ENCODE results near the gene FOXL3.

DNA sequence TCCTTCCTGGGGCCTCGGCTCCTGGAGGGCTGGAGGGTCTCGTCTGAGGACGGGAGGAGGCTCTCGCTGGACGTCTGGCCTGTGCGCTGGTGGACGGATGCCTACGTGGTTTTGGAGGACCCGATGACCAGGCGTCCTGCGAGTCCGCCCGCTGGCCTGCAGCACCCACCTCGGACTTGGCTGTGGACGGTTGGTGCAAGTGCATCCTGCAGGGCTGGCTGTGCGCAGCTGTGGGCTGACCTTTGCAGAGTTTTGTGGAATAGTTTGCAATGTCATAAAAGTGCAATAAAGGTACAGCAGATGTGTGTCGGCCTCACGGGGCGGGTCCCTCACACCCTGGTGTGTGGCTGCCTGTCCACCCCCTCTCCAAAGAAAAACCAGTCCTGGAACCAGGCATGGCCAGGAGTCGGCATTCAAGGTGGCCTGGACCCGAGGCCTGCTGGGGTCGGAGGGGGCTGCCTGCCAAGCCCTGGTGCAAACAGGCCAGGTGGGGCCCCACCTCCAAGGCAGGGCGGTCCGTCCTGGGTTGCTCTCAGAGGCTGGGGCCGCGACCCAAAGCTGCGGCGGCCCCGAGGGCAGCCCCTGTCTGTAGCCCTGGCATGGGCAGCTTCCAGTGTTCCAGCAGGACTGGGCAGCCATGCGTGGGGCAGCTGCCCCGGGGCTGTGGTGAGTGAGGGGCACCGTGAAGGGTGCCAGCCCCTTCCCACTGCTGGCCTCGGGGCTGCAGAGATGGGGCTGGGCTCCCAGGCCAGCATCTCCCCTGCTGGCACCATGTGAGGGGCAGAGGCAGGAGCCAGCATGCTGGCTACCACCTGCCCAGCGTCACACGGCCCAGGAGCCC is 29.3 kb upstream of the FOXL3 start:
- TF ChIP-seq, protein P1, sequence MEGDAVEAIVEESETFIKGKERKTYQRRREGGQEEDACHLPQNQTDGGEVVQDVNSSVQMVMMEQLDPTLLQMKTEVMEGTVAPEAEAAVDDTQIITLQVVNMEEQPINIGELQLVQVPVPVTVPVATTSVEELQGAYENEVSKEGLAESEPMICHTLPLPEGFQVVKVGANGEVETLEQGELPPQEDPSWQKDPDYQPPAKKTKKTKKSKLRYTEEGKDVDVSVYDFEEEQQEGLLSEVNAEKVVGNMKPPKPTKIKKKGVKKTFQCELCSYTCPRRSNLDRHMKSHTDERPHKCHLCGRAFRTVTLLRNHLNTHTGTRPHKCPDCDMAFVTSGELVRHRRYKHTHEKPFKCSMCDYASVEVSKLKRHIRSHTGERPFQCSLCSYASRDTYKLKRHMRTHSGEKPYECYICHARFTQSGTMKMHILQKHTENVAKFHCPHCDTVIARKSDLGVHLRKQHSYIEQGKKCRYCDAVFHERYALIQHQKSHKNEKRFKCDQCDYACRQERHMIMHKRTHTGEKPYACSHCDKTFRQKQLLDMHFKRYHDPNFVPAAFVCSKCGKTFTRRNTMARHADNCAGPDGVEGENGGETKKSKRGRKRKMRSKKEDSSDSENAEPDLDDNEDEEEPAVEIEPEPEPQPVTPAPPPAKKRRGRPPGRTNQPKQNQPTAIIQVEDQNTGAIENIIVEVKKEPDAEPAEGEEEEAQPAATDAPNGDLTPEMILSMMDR (IDR thresholded peaks at IDR 0.05), result no peak
- TF ChIP-seq POLR2A (IDR thresholded peaks at IDR 0.05; ENCODE audit: low read length), result no peak
- TF ChIP-seq MYC (IDR thresholded peaks at IDR 0.05; ENCODE audit: borderline replicate concordance, low read length), result no peak
- TF ChIP-seq MAZ (IDR thresholded peaks at IDR 0.05; ENCODE audit: borderline replicate concordance, low read depth, low read length), result no peak
- no peak for TF ChIP-seq RAD21 (conservative IDR thresholded peaks at IDR 0.05 in 1 of 2, IDR thresholded peaks at IDR 0.05 in 1 of 2)
- no peak for TF ChIP-seq RFX5 (IDR thresholded peaks at IDR 0.05)
- no peak for TF ChIP-seq SMC3 (IDR thresholded peaks at IDR 0.05)
- TF ChIP-seq CHD4 (IDR thresholded peaks at IDR 0.05; ENCODE audit: borderline replicate concordance), result no peak
- TF ChIP-seq ZSCAN20 (CRISPR knock-in tag; IDR thresholded peaks at IDR 0.05), result no peak
- TF ChIP-seq, protein P2, sequence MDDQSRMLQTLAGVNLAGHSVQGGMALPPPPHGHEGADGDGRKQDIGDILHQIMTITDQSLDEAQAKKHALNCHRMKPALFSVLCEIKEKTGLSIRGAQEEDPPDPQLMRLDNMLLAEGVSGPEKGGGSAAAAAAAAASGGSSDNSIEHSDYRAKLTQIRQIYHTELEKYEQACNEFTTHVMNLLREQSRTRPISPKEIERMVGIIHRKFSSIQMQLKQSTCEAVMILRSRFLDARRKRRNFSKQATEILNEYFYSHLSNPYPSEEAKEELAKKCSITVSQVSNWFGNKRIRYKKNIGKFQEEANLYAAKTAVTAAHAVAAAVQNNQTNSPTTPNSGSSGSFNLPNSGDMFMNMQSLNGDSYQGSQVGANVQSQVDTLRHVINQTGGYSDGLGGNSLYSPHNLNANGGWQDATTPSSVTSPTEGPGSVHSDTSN (IDR thresholded peaks at IDR 0.05), result no peak
- TF ChIP-seq KDM1A (IDR thresholded peaks at IDR 0.05; ENCODE audit: low read depth), result no peak
- no peak for TF ChIP-seq CHD2 (IDR thresholded peaks at IDR 0.05; ENCODE audit: low read length, partially characterized antibody)

Data from A549 (cell line).